A172 (cell line): Measurements from ENCODE around the gene CLTC. TPM values are rescaled to one million over a fixed set of nuclear protein-coding genes. Genes with fewer than 3 reads are reported as not detected.

Experiments
- DNase-seq: peaks from one replicate; pipeline ENCODE4 v3.0.0-alpha.2; 2015; ENCODE audit warnings: low spot score
- total RNA-seq: library from RNA; depleted of rRNA; stranded (reverse); fragments of >200 nt; shearing (Covaris generic); gene quantifications from 2 replicates; pipeline ENCODE4 v1.2.3, GENCODE V29; 2014

CLTC gene
- total RNA-seq, 1 experiment from 2014 or later: 373 TPM

GRCh38 chr17:59633658-59634359 lies 14.1 kb downstream of the CLTC start:
- no peak for DNase-seq

DNA sequence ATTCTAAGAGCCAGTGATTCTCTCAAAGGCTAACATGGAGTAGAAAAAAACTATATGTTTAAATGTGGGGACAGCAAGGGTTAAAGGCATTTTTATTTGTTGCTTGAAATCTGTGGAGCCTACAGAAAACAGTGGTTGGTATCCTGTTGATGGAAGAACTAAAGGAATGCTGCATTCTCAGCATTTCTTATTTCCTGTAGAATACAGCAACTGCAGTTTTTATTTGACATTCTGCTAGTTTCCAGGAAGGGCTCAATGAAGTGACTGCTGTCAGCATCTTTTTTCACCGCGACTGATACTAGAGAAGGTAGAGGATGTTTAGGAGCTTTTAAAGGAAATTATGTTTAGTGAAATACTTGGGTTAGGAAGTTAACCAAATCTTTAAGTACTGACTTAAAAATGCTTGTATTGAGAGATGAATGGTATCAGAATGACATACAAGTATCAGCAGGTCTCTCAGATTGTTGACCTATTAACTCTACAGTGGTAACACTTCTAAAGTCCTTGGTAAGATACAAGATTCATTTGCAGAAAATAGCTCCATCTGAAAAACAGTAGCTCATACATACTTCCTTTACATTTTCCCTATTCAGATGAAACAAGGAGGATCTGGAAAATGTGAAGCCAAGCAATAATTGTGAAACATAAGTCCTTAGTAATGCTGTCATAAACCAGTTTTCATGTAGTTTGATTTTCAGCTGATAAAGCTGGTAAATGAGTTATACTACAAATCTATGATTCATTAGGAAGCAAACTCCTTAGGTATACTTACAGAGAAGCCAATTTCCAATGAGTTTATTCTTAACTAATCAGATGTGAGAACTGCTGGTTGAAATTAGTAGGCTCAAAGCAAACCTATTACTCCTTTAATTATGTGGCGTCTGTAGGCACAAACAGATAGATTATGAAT lies 15.2 kb downstream of the CLTC start:
- DNase-seq: no peak

- no peak for DNase-seq
These were observed 18.1 kb downstream of the CLTC start for GRCh38 chr17:59637611-59638310.

DNA sequence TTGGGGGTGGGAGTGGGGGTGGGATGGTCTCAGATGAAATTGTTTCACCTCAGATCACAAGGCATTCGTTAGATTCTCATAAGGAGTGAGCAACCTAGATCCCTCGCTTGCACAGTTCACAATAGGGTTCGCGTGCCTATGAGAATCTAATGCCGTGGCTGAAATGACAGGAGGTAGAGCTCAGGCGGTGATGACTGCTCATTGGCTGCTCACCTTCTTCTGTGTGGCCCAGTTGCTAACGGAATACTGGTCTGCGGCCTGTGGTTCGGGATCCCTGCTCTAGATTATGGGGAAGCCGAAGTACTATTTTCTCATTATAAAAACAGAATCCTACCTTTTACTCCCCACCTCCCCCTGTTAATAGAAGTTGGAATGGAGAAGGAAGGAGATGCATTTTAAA lies 18.9 kb downstream of the CLTC start:
- no peak for DNase-seq

- DNase-seq: peak; percentile 20
These were observed 22.2 kb downstream of the CLTC start for GRCh38 chr17:59641799-59642484.

DNA sequence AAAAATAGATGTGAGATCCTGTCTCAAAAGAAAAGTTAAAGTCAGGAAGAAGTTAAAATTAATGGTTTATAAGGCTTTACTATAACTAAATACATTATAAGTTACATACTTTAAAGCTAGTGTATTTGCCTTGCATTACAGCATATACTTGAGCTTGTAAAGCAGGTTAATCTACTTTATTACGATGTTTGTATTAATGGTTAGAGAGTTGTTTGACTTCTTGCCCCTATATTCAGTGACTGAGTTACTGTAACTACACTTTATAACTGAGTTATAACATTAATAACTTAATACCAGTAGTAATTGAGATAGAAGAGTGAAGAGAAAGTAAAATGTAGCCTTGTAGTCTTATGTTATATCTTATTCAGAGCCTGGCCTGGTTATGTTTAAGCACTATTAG lies 22.9 kb downstream of the CLTC start:
- no peak for DNase-seq

- peak; percentile 37 for DNase-seq
These were observed 23.8 kb downstream of the CLTC start for GRCh38 chr17:59643159-59644140.

GRCh38 chr17:59647288-59647687 lies 27.6 kb downstream of the CLTC start:
- no peak for DNase-seq

DNA sequence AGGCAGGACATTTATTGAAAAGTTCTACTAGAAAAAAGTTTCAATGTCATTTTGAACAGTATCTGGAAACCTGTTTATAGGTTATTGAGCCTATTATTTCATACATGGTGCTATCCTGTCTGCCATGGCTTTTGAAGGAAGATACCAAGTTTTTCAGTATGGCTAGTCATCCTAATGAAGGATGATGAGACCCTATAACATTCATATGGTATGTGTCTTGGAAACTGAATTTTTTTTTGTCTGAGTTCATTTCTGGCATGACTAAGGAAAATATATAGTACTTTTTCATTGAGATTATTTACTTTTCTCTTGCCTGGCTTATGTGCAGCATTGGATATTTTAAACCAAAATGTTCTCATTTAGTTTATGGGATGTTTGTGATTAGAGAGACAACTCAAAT lies 30.2 kb downstream of the CLTC start:
- DNase-seq: no peak

DNA sequence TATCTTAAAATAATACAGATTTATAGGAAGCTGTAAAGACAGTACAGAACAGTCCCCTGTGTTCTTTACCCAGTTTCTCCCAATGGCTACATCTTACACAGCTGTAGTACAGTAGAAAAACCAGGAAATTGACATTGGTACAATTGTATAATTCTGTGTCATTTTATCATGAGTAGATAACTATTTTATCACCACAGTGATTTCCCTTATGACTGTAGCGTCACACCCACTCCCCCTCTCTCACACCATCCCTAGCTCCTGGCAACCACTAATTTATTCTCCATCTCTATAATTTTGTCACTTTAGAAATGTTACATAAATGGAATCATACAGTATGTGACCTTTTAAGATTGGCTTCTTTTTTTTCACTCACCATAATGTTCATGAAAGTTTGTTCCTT lies 30.9 kb downstream of the CLTC start:
- no peak for DNase-seq

DNA sequence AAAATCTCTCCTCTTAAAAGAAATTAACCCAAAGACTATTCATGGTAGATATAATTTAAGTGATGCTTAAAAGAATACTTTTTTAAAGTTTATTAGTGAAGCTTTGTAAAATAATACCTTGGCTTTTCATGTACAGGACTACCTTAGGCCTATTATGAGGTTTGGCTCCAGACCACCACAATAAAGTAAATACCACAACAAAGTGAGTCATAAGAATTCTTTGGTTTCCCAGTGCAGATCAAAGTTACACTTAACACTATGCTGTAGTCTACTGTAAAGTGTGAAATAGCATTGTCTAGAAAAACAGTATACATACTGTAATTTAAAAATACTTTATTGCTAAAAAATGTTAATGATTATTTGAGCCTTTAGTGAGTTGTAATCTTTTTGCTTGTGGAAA lies 31.7 kb downstream of the CLTC start:
- peak; percentile 63 for DNase-seq

GRCh38 chr17:59652119-59652518 lies 32.4 kb downstream of the CLTC start:
- peak; percentile 26 for DNase-seq

- peak; percentile 21 for DNase-seq
These were observed 36.9 kb downstream of the CLTC start for GRCh38 chr17:59656624-59657023.

DNA sequence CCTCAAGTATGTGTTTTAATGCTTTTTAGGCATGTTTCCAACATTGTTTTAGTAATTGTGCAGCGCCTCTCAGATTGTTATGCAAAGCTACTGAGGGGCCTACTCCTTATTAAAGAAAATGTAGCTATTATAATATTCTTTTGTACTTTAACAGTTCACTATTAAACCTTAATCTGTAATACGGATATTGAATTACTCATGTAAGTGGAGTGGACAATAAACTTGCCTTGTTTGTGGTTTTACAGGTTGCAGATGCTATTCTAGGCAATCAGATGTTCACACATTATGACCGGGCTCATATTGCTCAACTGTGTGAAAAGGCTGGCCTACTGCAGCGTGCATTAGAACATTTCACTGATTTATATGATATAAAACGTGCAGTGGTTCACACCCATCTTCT lies 46.5 kb downstream of the CLTC start:
- peak; percentile 42 for DNase-seq

DNA sequence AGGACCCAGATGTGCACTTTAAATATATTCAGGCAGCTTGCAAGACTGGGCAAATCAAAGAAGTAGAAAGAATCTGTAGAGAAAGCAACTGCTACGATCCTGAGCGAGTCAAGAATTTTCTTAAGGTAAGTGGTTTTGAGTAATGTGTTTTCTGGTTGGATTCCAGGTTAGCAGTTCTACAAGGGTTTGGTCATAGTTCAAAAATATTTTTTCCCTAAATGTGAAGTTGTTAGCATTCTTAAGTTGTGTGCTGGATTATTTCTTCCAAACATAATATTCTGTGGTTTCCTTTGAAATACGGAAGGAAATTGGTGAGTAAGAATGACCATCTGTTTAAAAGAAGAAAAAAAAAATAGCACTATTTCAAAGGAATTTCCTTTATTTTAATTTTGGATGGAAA lies 49.1 kb downstream of the CLTC start:
- DNase-seq: peak; percentile 95

DNA sequence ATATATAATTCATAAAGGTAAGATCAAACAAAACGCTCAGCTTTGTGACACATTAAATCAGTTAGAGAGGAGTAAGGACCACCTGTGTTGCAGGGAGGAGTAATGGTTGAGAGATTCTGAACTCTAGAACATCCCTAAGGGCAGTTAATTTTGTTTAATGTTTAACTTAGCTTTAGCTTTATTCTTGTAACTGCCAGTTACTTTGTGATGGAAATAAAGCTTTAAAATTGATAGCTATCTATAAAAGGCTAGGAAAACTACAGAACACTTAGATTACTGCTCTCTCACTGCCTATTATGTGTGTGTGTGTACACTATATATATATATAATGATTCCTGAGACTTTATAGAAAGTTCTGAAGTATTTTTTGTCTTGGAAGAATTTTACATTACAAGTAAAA lies 49.7 kb downstream of the CLTC start:
- peak; percentile 4 for DNase-seq

- DNase-seq: no peak
These were observed 50.2 kb downstream of the CLTC start for GRCh38 chr17:59669944-59670343.

GRCh38 chr17:59671386-59671785 lies 51.7 kb downstream of the CLTC start:
- DNase-seq: no peak

DNA sequence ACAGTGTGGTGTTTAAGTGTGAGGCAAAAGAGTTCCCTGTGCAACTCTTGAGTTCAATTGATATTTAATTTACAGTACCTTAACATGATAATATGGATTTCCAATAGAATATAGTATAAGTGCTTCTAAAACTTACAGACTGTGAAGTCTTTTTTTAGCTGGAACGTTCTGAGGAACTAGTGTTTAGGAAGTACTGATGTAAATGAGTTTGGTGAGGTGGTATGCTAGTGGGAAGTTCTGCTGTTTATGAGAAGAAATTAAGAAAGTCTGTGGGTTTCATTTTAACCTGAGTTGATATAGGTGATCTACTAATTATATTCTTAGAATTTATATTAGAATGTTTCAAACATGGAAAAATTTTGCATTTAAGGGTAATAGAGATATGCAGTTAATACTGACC lies 55.5 kb downstream of the CLTC start:
- no peak for DNase-seq

DNA sequence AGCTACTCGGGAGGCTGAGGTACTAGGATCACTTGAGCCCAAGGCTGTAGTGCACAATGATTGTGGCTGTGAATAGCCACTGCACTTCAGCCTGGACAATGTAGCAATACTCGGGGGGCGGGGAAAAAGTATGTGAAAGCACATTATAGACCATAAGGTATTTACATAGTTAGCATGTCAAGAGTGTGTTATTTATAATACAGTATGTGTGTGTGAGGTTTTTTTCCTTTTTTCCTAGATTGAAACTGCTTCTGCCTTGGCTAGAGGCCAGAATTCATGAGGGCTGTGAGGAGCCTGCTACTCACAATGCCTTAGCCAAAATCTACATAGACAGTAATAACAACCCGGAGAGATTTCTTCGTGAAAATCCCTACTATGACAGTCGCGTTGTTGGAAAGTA lies 57.0 kb downstream of the CLTC start:
- DNase-seq: no peak

- no peak for DNase-seq
These were observed 59.2 kb downstream of the CLTC start for GRCh38 chr17:59678918-59679317.
